C4-2B (cell line): ENCODE measurements around the gene TNS3.

Source experiments
- H3K27ac ChIP-seq: fragments of 450-650 bp; 2 replicates; pipeline ENCODE4 v1.5.1; 2017
- CTCF ChIP-seq: fragments of 450-650 bp; conservative IDR thresholded peaks from 2 replicates; pipeline ENCODE4 v1.5.1; 2017; ENCODE audit warnings: mild to moderate bottlenecking
- ZFX ChIP-seq: fragments of 450-650 bp; IDR thresholded peaks from 2 replicates; pipeline ENCODE4 v1.6.1; 2017

The TNS3 gene

GRCh38 chr7:47252675-47253074 is 329.2 kb downstream of the TNS3 start:
- no peak for TF ChIP-seq ZFX
- TF ChIP-seq CTCF, result no peak
- no peak overlapping the region for H3K27ac ChIP-seq

- TF ChIP-seq CTCF (no peak), ZFX (no peak)
- H3K27ac ChIP-seq, result no peak overlapping the region
These were observed 332.6 kb downstream of the TNS3 start for GRCh38 chr7:47249361-47249760.

GRCh38 chr7:47248797-47249196 is 333.1 kb downstream of the TNS3 start:
- no peak overlapping the region for H3K27ac ChIP-seq
- TF ChIP-seq CTCF (no peak), ZFX (no peak)

- TF ChIP-seq CTCF (no peak), ZFX (no peak)
- H3K27ac ChIP-seq, result no peak overlapping the region
These were observed 334.8 kb downstream of the TNS3 start for GRCh38 chr7:47247132-47247531.

- no peak for TF ChIP-seq CTCF
- no peak for TF ChIP-seq ZFX
- H3K27ac ChIP-seq, result no peak overlapping the region
These were observed 337.2 kb downstream of the TNS3 start for GRCh38 chr7:47244692-47245091.

GRCh38 chr7:47241112-47242065 is 340.5 kb downstream of the TNS3 start:
- TF ChIP-seq ZFX (no peak), CTCF (no peak)

GRCh38 chr7:47239931-47240421 is 341.9 kb downstream of the TNS3 start:
- no peak for TF ChIP-seq ZFX
- TF ChIP-seq CTCF, result no peak
- no peak overlapping the region for H3K27ac ChIP-seq

More at GRCh38 chr7:47241112-47242065, 340.5 kb downstream of the TNS3 start:
- H3K27ac ChIP-seq, result no peak overlapping the region
